Smooth muscle cell of the brain vasculature (primary cell): ENCODE results near the gene CEACAM16.

ENCODE experiments used
- DNase-seq: peaks from one replicate; pipeline ENCODE4 v3.0.0-alpha.2; 2012; ENCODE audit warnings: low read depth, low spot score

Gene CEACAM16

DNA sequence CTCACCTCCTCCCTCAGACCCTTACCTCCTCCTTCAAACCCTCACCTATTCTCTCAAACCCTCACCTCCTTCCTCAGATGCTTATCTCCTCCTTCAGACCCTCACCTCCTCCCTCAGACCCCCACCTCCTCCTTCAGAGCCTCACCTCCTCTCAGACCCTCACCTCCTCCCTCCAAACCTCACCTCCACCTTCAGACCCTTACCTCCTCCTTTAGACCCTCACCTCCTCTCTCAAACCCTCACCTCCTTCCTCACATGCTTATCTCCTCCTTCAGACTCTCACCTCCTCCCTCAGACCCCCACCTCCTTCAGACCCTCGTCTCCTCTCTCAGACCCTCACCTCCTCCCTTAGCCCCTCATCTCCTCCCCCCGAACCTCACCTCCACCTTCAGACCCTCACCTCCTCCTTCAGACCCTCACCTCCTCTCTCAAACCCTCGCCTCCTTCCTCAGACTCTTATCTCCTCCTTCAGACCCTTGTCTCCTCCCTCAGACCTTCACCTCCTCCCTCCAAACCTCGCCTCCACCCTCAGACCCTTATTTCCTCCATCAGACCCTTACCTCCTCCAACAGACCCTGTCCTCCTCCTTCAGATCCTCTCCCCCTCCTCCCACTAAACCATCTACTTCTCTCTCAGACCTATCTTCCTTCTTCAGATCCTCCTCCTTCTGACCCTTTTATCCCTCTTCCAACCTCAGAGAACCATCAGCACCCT lies 47.1 kb downstream of the CEACAM16 start:
- no peak for DNase-seq

DNA sequence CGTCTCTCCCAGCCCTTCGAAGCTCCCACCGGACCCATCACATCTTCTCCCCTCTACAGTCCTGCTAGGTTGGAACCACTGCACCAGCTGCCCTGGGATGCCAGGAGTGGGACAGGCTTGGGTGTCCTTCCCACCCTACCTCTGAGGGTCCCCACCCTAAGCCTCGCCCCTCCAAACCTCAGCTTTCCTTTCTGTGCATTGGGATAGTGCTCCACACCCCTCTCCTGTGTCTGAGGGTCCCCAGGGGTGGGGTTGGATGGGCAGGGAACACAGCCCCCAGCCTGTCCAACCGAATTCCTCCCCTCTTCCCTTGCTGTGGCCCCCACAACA lies 47.6 kb downstream of the CEACAM16 start:
- DNase-seq, result no peak

DNA sequence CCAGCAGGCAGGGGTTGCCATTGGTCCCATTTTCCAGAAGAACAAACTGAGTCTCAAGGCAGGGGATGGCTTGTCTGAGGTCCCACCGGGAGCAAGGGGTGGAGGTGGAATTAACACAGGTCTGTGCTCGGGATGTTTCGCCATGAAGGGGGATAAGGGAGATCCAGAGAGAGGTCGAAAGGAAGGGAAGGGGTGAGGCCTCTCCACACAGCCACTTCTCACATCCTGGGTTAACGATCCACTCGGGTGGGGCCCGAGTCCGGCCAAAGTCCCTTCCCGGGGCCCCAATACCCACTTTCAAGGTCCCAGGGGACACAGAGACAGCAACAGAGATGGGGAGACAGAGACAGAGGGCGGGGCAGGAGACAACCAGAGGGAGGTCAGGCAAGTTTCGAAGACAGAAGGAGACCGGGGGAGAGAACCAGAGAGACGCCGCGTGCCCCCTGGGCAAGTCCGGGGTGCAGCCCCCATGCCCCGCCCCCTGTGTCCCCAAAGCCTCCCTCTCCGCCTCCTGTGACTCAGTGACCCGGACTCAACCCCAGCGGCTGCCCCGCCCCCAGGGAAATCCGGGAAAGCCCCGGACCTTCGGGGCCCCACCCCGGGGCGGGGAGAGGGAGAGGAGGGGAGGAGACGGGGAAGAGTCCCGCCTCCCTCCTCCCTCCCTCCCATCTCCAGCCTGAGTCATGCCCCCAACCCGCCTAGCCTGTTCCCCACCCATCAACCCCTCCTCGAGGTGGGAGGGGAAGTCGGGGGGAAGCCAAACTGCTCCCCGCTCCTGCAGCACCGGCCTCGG lies 48.2 kb downstream of the CEACAM16 start:
- DNase-seq, result peak; percentile 70

DNA sequence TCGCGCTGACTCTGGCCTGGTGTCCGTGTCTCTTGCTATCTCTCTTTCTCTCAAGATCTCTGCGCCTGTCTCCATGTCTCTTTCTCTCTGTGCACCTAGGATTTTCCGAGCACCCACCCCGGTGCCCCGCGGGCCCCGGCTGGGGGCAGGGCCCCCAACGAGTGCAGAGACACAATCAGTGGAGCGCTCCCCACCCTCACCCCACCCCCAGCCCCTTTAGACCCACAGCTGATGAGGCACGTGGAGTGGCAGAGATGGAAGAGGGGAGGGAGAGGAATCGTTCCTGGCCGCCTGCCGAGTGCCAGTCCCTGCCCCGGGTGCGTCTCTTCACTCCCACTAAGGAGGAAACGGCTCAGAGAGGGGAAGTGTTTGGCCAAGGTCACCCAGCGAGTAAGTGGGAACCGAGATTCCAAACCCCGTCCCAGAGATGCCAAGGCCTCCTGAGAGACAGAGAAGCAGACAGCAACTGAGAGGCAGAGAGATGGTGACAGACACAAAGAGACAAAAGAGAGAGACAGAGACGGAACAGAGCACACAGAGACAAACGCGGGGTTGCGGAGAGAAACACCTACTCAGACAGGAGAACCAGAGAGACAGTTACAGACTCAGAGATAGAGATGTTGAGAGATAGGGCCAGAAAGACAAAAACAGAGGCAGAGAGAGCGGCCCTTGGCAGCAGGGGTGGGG lies 48.9 kb downstream of the CEACAM16 start:
- no peak for DNase-seq

DNA sequence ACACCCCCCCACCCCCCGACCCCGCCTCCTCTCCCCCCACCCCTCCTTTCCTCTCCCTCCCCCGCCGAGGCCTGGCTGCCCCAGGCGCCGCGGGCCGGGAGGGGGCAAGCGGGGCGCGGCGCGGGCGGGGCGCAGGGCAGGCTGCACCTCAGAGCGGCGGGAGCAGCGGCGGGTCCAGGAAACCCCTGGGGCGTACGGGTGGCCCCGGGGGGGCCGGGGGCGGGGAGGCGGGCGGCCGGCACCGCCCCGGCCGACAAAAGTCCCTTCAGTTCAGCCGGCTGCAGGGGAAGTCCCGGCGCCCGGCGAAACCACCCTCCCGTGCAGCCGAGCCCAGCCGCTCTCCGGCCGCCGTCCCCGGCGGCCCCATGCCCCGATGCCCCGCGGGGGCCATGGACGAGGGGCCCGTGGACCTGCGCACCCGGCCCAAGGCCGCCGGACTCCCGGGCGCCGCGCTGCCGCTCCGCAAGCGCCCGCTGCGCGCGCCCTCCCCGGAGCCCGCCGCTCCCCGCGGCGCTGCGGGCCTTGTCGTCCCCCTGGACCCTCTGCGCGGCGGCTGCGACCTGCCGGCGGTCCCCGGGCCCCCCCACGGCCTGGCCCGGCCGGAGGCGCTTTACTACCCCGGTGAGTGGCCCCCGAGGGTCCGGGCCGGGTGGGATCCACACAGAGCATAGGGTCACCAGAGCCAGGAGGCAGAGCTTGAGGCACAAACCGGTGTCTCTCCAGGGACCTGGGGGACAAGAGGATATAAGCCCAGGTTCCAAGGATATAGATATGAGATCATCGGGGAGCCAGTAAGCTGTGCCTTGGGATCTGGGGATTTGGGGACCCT lies 49.7 kb downstream of the CEACAM16 start, which contains the start of gene BCL3:
Gene BCL3, plus strand, starts transcription at position 283 of the 829 bp plus-strand sequence. Its CDS starts 83 bp downstream, at position 366.
- no peak for DNase-seq

DNA sequence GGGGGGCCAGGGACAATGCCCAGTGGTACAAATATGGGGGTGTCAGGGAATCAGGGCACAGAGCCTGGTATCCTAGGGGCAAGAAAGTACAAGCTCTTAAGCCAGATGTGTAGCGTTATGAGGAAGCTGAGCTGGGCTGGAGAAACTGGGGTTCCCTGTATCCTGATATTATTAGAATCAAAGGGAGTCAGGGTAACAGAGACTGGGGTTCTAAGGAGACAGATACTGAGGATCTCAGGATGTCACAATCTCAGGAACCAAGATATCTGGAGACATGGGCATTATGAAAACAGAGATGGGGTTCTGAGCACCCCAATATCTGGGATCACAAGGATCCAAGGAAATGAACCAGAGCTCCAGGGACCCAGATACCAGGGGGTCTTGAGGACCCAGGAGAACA lies 50.3 kb downstream of the CEACAM16 start:
- DNase-seq, result no peak

DNA sequence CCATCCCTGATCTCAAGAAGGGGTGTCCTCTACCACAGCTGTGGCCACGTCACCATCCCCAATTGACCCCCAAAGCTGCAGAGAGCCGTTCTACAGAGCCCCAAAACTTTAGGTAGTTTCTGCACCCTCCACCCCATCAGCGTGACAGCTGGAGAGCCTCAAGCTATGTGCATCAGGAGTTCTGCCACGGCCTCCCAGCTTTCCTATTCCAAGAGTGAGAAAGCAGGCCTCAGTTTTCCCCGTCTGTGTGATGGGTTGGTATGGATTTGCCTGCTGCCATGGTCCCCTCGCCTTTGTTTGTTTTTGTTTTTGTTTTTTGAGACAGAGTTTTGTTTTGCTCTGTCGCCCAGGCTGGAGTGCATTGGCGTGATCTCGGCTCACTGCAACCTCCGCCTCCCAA lies 51.0 kb downstream of the CEACAM16 start:
- DNase-seq, result no peak

DNA sequence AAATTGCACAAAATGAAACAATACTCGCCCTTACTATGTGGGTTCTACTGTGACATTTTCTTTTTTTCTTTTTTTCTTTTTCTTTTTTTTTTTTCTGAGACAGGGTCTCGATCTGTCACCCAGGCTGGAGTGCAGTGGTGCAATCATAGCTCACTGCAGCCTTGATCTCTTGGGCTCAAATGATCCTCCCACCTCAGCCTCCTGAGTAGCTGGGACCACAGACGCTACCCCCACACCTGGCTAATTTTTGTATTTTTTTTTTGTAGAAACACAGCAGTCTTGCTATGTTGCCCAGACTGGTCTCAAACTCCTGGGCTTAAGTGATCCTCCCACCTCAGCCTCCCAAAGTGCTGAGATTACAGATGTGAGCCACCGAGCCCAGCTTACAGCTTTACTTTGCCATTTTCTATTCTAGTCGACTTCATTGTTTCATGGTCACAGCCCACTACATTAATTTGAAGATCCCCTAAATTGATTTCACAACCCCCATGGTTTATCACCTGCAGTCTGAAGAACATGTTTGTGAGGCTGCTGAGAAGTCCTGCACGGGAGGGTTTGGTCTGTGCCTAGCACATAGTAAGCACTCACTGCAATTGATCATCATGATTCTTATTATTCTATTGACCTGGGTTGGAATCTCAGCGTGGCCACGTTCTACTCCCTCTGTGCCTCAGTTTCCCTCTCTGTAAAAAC lies 53.3 kb downstream of the CEACAM16 start:
- DNase-seq, result no peak

DNA sequence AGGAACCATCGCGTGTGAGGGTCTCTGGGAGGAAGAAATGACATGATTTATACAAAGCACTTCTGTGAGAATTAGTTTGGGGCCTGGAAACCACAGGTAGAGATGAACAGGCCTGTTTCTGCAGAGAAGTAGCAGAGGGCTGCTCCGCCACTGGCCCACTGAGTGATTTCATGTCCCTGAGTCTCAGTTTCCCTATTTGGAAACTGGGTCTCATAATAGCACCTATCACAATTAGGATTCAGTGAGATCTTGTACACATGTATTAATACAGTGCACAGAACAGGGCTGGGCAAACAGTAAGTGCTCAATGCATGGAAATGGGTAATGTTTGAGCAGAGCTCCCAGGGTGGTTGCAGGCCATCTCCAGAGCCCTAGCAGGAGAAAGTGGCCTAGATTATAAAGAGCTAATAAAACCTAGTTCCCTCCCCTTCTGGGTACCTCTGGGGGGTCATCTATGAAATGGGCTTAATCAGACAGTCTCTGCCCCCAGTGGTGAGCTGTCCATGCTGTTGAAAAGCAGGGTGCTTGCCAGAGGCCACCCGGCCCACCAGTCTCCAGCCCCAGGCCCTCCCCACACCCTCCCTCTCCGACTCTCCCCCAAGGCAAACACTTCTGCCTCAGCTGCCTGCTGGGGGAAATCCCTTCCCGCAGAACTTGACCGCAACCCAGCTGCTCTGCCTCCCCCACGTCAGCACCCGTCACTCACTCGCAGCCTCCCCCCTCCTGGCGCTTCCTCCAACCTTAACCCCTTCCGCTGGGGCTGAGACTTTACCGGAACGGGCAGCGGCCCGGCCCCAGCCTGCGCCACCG lies 54.1 kb downstream of the CEACAM16 start:
- peak; percentile 85 for DNase-seq

DNA sequence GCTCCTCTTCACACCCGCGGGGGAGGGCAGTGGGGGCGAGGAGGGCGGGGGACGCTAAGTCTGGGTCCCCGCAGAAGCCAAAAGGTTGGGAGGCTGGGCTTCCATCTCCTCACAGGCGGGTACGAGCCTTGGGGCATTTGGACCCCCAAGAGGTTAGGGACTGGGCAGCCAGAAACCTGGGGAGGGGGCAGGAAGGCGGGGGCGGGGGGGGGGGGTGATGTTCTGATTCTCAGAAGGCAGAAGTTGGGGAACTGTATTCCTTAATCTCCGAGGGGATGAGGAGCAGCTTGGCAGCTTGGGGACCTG lies 54.6 kb downstream of the CEACAM16 start:
- no peak for DNase-seq

DNA sequence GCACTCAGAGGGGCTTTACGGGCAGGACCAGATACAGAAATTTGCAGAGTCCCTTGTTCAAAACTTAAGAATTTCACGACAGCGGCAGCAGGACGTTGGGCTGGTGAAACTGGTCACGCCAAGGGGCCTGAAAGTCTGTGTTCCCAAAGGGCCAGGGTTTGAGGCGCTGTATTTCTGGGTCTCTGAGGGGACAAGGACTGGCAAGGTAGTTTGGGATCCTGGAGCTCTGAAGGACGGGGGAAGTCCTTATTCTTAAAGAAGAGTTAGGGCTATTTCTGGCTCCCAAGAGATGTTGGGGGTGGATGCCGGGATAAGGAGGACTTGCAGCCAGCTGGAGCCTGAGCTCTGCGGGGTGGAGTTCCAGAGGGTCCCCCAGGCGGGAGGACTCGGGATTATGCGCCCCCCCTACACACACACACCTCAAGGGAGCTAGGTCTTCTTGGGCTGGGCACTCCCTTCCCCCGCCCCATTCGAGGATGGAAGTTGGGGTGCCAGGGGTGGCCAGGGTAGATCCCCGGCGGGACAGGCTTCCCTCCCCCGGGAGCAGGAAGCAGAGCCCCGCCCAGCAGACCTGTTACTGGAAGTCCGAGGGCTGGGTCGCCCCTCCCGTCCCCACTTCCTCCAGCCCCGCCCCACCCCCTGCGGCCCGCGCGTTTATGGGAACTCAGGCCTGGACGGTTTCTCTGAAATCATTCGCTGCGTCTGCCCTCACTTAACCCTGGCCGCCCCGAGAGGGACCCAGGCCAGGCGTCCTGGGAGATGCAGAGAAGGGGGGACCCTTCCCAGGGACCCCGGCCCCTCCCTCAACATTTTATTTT lies 55.2 kb downstream of the CEACAM16 start:
- DNase-seq, result no peak

DNA sequence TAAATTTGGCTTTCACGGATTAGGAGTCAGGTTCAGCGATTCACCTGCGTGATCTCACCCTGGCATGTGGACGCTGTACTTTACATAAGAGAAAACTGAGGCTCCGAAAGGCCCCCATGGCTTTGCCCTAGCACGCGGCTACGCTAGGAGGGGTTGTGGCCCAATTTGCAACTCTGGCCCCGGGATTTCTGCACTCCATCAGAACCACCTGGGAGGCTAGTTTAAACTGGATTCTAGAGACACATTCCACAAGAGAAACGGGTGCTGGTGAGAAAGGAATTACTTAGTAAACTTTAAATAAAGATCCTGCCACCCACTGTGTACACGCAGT lies 55.8 kb downstream of the CEACAM16 start:
- no peak for DNase-seq

DNA sequence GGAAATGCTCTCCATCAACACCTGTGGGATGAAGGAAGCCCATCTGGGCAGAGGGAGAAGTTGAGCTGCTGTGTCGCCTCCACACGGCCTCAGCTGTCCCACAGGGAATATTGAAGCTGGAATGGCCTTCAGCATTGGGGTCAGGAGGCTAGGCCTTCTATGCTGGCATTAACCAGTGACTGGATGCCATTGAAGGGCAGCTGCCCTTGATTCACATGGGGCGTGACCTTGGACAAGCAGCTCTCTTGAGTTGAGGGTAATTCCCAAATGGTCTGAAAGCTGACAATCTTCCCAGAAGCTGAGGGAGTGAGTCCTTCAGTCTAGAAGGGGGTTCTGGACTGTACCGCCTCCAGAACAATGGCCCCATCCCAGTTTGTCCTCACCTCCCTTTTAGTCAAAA lies 56.3 kb downstream of the CEACAM16 start:
- DNase-seq, result no peak

DNA sequence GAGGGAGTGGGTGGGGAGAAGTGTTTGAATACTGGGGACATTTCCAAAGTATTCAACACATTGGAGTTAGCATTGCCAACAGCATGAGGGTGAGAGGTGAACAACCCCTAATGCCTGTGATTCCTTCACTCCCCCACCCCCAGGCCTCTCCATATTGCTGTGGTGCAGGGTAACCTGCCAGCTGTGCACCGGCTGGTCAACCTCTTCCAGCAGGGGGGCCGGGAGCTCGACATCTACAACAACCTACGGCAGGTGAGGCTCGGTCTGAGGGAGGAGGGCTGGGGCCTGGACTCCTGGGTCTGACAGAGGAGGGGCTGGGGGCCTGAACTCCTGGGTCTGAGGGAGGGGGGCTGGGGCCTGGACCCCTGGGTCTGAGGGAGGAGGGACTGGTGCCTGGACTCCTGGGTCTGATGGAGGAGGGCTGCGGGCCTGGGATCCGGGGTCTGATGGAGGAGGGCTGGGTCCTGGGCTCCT lies 57.2 kb downstream of the CEACAM16 start:
- DNase-seq, result no peak

DNA sequence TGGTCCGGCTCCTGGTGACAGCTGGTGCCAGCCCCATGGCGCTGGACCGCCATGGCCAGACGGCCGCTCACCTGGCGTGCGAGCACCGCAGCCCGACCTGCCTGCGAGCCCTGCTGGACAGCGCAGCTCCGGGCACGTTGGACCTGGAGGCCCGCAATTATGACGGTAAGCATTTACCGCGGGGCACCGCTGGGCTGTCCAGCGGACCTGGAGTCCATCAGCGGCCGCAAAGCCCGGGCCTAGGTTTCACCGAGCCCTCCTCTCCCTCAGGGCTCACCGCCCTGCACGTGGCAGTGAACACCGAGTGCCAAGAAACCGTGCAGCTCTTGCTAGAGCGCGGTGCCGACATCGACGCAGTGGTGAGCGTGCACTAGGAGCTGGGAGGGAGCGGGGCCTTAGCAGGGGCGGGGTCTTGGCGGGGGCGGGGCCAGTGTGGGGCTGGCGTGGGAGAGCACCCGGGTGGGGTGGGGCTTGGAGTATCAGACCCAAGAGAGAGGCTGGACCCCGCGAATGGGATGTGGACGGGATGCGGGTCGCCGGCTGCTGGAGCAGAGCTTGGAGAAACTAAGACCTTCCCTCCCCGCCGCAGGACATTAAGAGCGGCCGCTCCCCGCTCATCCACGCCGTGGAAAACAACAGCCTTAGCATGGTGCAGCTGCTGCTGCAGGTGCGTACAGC lies 58.2 kb downstream of the CEACAM16 start:
- DNase-seq, result no peak

DNA sequence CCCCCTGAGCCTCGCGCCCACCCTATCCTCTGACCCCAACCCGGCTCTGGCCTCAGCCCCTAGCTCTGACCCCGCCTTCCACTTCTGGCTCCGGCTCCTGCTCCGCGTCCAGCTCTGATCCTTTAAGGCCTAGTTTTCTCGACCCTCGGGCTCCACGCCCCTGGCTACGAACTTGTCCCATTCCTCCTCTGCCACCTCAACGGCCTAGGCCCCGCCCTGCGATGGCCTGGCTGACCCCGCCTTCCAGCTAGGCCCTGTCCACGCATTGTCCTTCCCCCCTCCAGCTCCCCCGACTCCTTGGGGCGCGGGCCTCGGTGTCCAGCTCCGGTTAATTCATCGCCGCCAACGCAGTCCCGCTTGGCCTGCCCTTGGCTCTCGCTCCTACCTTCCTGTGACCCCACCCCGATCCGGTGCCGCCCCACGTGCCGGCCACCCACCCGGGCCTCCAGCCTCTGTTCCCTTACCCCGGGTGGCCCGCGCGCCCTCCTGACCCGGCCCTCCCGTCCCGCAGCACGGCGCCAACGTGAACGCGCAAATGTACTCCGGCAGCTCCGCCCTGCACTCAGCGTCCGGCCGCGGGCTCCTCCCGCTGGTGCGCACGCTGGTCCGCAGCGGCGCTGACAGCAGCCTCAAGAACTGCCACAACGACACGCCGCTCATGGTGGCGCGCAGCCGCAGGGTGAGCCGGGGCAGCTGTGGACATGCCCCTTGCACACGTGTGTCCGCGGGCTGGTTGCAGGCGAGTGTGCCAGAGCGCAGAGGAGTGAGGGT lies 59.0 kb downstream of the CEACAM16 start:
- DNase-seq, result no peak

DNA sequence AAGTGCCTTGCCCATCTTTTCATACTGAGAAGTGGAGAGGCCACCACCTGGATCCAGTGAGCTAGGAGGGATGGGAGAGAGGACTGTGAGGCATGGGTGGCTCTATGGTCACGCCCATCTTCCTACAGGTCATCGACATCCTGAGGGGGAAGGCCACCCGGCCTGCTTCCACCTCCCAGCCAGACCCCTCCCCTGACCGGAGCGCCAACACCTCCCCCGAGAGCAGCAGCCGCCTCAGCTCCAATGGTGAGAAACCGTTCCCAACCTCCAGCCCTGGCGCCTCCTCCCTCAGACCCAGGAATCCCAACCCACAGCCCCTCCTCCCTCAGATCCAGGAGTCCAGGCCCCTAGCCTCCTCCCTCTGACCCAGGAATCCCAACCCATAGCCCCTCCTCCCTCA lies 59.6 kb downstream of the CEACAM16 start:
- DNase-seq, result no peak

DNA sequence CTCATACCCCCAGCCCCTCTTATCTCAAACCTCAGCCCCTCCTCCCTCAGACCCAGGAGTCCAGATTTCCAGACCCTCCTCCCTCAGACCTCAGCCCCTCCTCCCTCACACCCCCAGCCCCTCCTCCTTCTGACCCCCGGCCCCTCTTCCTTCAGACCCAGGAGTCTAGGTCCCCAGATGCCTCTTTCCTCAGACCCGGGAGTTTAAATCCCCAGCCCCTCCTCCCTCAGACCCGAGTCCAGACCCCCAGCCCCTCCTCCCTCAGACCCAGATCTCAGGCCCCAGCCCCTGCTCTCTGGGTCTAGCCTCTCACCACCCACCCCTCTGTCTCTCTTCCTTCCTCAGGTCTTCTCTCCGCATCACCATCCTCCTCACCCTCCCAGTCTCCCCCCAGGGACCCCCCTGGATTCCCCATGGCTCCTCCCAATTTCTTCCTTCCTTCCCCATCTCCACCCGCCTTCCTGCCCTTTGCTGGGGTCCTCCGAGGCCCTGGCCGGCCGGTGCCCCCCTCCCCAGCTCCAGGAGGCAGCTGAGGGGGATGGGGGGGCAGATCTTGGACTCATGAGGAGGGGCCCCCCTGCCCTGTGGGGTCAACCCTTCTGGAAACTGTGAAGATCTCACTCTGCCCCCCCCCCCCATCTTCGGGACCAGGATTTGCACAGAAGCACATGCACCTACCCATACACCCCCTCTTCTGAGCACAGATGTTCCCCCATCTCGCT lies 60.3 kb downstream of the CEACAM16 start:
- DNase-seq, result no peak
